SU-DHL-6 (cell line): Measurements from ENCODE around the gene FAM184B.

Experiments
- H2AFZ ChIP-seq: fragments of 200-600 bp; sonication (generic); 2 replicates; pipeline ENCODE4 v1.6.1; 2014; ENCODE audit warnings: low read depth, mild to moderate bottlenecking, moderate library complexity, mixed read lengths, antibody characterized with exemption, low read length; ENCODE audit not compliant: severe bottlenecking
- H3F3A ChIP-seq: fragments of 200-600 bp; shearing (Covaris generic); 2 replicates; pipeline ENCODE4 v1.6.0; 2016; ENCODE audit warnings: antibody characterized with exemption, mild to moderate bottlenecking; ENCODE audit not compliant: insufficient read depth
- H3K27ac ChIP-seq: fragments of 200-600 bp; sonication (generic); 2 replicates; pipeline ENCODE4 v1.5.1; 2016; ENCODE audit warnings: low read depth, mild to moderate bottlenecking, low read length, moderate library complexity, mixed read lengths
- H3K27me3 ChIP-seq: fragments of 200-600 bp; sonication (generic), shearing (Covaris generic); 2 replicates; pipeline ENCODE4 v1.6.0; 2014; ENCODE audit warnings: mild to moderate bottlenecking, low read length
- H3K36me3 ChIP-seq: fragments of 200-600 bp; sonication (generic); 2 replicates; pipeline ENCODE4 v1.6.1; 2014; ENCODE audit warnings: mild to moderate bottlenecking, low read length, mixed read lengths
- H3K4me2 ChIP-seq: fragments of 300-600, 200-600 bp; shearing (Covaris generic), sonication (generic); 2 replicates; pipeline ENCODE4 v1.6.0; 2014; ENCODE audit warnings: low read length, low read depth, mild to moderate bottlenecking; ENCODE audit not compliant: poor library complexity, severe bottlenecking
- H3K4me3 ChIP-seq: fragments of 200-600 bp; sonication (generic); 2 replicates; pipeline ENCODE4 v1.5.1; 2014; ENCODE audit warnings: antibody characterized with exemption, low read length, mild to moderate bottlenecking, mixed read lengths; ENCODE audit not compliant: insufficient read depth, poor library complexity, severe bottlenecking
- H3K79me2 ChIP-seq: fragments of 200-600 bp; sonication (generic); 2 replicates; pipeline ENCODE4 v1.6.1; 2014; ENCODE audit warnings: mild to moderate bottlenecking, low read length, moderate library complexity; ENCODE audit not compliant: insufficient read depth
- H3K9ac ChIP-seq: fragments of 200-600 bp; sonication (generic); 2 replicates; pipeline ENCODE4 v1.7.0; 2014; ENCODE audit warnings: mild to moderate bottlenecking, low read length
- H3K9me2 ChIP-seq: fragments of 200-600 bp; sonication (generic); replicated peaks from 2 replicates; pipeline ENCODE4 v1.6.1; 2014; ENCODE audit warnings: low read length; ENCODE audit not compliant: insufficient read depth
- H3K9me3 ChIP-seq: fragments of 200-600 bp; sonication (generic); 2 replicates; pipeline ENCODE4 v1.6.1; 2014; ENCODE audit warnings: low read length, mixed read lengths; ENCODE audit not compliant: insufficient read depth
- H4K20me1 ChIP-seq: fragments of 200-600 bp; sonication (generic); 2 replicates; pipeline ENCODE4 v1.6.1; 2014; ENCODE audit warnings: low read depth, mild to moderate bottlenecking, antibody characterized with exemption, low read length, moderate library complexity, mixed read lengths
- CTCF ChIP-seq: fragments of 200-600 bp; sonication (generic); IDR thresholded peaks from one replicate; pipeline ENCODE4 v1.5.1; 2017; ENCODE audit warnings: antibody characterized with exemption, mild to moderate bottlenecking, low read length, moderate library complexity; ENCODE audit not compliant: insufficient read depth, poor library complexity, severe bottlenecking
- EZH2phosphoT487 ChIP-seq: fragments of 200-600 bp; sonication (generic), shearing (Covaris generic); conservative IDR thresholded peaks from 2 replicates; pipeline ENCODE4 v1.6.1; 2018; ENCODE audit warnings: mild to moderate bottlenecking, antibody characterized with exemption, low read length, moderate library complexity, mixed read lengths

Gene FAM184B

DNA sequence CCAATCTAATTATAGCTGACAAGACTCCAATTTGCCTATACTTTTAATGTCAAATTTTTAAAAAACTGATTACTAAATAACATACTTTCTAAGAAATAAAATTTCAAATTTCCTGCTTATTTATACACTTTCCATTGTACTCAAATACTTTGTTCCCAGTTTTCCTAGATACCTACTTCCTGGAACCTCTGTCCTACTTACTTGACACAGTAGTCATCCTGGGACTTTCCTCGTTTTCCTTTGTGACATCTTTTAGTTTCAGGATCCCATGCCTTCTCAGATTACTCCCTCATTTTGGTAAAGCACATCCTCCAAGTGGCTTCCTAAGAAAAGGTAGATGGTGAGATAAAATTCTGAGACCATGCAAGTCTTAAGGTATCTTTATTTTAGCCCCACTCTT lies 13.3 kb upstream of the FAM184B start:
- H3F3A ChIP-seq = peaks cover 12% of the 10 kb centered on the region; the same call in 1 of the 2 replicates
- no peak overlapping the region for H3K9ac ChIP-seq
- no peak overlapping the region for H2AFZ ChIP-seq
- no peak overlapping the region for H3K27ac ChIP-seq
- no peaks in the 10 kb centered on the region for H3K9me3 ChIP-seq
- H3K36me3 ChIP-seq = peaks cover 27% of the 10 kb centered on the region
- no peak overlapping the region for H3K4me3 ChIP-seq
- H4K20me1 ChIP-seq = 0 out of 2 replicates have a peak, but pooled peaks cover 5% of the 10 kb centered on the region
- H3K27me3 ChIP-seq = no peaks in the 10 kb centered on the region
- no peaks in the 10 kb centered on the region for H3K79me2 ChIP-seq
- H3K9me2 ChIP-seq = no peaks in the 10 kb centered on the region
- TF ChIP-seq EZH2phosphoT487 (no peak), CTCF (no peak)
- H3K4me2 ChIP-seq = no peak overlapping the region

DNA sequence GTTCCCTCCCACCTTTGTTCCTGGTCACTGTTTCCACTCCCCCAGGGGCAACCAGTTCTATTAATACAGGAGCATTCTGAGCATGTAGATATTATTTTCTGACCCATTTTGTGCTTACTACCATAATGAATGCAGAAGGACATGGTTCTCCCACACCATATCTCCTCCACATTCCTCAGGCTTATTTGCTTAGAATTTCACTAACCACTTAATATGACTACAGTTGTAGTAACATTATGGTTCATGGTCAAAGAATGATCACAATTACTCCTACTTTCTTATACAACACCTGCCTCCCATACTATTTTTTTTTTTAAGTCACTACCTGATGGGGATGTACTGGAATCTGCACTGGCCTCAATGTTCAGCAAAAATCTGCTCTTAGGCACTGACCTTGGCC lies 7.5 kb upstream of the FAM184B start:
- Histone ChIP-seq H3K27ac (no peak overlapping the region), H3K4me3 (no peak overlapping the region)

DNA sequence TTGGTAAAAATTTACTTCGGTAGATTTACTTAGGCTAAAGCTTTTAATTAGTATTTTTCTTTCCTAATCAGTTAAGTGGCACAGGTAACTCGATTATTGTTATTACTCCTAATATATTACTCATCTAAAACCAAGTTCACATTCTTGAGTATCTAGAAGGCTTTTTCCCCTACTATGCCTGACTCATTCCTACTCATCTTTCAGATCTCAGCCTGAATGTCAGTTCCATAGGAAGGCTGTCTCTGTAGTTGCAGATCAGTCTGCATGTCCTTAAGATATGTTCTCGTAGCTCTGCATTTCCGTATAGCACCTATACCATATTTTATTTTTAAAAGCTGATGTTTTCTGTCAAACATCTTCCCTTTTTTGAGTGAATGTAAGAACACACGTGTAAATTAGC lies 5.9 kb upstream of the FAM184B start:
- no peaks in the 10 kb centered on the region for H3K9me2 ChIP-seq
- no peak overlapping the region for H3K4me2 ChIP-seq
- no peaks in the 10 kb centered on the region for H3F3A ChIP-seq
- no peak overlapping the region for H3K4me3 ChIP-seq
- no peak overlapping the region for H2AFZ ChIP-seq
- no peaks in the 10 kb centered on the region for H4K20me1 ChIP-seq
- H3K9me3 ChIP-seq = no peaks in the 10 kb centered on the region
- no peak overlapping the region for H3K9ac ChIP-seq
- TF ChIP-seq EZH2phosphoT487 (no peak), CTCF (no peak)
- no peaks in the 10 kb centered on the region for H3K27me3 ChIP-seq
- no peaks in the 10 kb centered on the region for H3K79me2 ChIP-seq
- no peaks in the 10 kb centered on the region for H3K36me3 ChIP-seq
- no peak overlapping the region for H3K27ac ChIP-seq

More for the DNA sequence above, 7.5 kb upstream of the FAM184B start:
- TF ChIP-seq CTCF = no peak
- TF ChIP-seq EZH2phosphoT487 = no peak
- Histone ChIP-seq H3K9me3 (no peaks in the 10 kb centered on the region), H3K79me2 (no peaks in the 10 kb centered on the region), H3K4me2 (no peak overlapping the region), H3K36me3 (peaks cover 9% of the 10 kb centered on the region; the same call in 1 of the 2 replicates), H2AFZ (no peak overlapping the region), H3K9ac (no peak overlapping the region), H4K20me1 (no peaks in the 10 kb centered on the region), H3K27me3 (no peaks in the 10 kb centered on the region), H3F3A (peaks cover 4% of the 10 kb centered on the region; the same call in 1 of the 2 replicates), H3K9me2 (no peaks in the 10 kb centered on the region)

DNA sequence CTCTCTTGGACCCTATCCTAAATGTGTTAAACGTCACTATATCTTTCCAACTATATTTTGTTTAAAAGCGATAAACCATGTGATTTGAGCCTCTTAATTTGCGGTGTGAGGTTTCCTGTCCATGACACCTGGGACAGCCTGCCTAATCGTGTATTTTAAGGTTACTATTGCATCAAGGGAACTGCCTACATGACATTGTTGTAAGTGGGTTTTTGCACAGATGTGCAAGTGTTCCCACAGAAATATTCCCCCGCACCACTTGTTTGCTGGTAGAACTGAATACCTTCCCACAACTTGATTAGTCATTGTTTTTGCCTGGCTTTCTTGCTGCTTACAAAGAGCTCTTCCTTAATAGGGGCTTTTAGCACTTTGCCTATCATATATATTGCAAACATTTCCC lies 5.1 kb upstream of the FAM184B start:
- H2AFZ ChIP-seq = no peak overlapping the region
- no peak overlapping the region for H3K9ac ChIP-seq
- H3K4me3 ChIP-seq = no peak overlapping the region
- H3K27ac ChIP-seq = no peak overlapping the region
- H3K27me3 ChIP-seq = no peaks in the 10 kb centered on the region
- no peaks in the 10 kb centered on the region for H3K36me3 ChIP-seq
- H3K4me2 ChIP-seq = no peak overlapping the region
- H4K20me1 ChIP-seq = no peaks in the 10 kb centered on the region
- H3K9me2 ChIP-seq = no peaks in the 10 kb centered on the region
- no peaks in the 10 kb centered on the region for H3F3A ChIP-seq
- no peaks in the 10 kb centered on the region for H3K9me3 ChIP-seq
- H3K79me2 ChIP-seq = no peaks in the 10 kb centered on the region
- TF ChIP-seq CTCF = no peak
